Measurements from ENCODE around the gene METRNL. TPM values are rescaled to one million over a fixed set of nuclear protein-coding genes. Genes with fewer than 3 reads are reported as not detected.

The METRNL gene
- total RNA-seq, 2 donors from 2014 or later: 9.1 to 32.4 TPM

GRCh38 chr17:83071365-83071764, 8.0 kb upstream of the METRNL start:
- H3K27ac Mint-ChIP-seq: no peak overlapping the region
- DNase-seq (ENCODE audit: low spot score in 2 of 2): no peak
- no peaks in the 10 kb centered on the region for H3K36me3 Mint-ChIP-seq
- H3K9me3 Mint-ChIP-seq: no peaks in the 10 kb centered on the region
- ATAC-seq: no peak

DNA sequence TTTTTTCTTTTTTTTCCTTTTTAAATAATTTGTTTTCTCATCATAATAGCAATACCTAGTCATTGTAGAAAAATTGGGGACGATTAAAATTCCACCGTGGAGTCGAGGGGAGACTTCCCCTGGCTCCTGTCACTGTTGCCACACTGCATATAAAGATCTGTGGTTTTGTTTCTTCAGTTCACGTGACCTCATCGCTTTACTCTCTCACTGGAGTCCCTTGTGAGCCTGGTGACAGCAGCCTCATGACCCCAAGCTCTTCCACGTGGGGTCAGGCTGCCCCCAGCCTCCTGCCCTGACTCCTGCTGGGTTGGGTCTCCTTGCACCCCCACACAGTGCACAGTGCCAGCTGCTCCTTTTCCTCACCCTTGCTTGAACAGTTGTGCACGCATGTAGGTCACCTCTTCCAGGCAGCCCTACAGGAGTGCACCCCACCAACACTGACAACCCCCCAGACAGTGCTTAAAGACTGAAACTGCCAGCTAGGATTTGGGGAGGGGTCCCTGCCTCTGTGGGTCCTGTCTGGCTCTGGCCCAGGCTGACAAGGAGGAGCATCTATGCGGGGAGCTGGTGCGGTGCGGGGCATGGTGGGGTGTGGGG, 7.3 kb upstream of the METRNL start:
- Mint-ChIP-seq H3K9me3 (no peaks in the 10 kb centered on the region), H3K36me3 (no peaks in the 10 kb centered on the region), H3K27ac (no peak overlapping the region)
- DNase-seq (ENCODE audit: low spot score in 2 of 2) (no peak), ATAC-seq (peak; percentile 53 to 76)

- H3K27ac Mint-ChIP-seq: no peak overlapping the region
- no peaks in the 10 kb centered on the region for H3K36me3 Mint-ChIP-seq
- DNase-seq (ENCODE audit: low spot score in 2 of 2) (no peak), ATAC-seq (no peak)
- no peaks in the 10 kb centered on the region for H3K9me3 Mint-ChIP-seq
These were observed 6.6 kb upstream of the METRNL start for GRCh38 chr17:83072600-83073358.

- DNase-seq (ENCODE audit: low spot score in 2 of 2) (no peak), ATAC-seq (peak in 1 of 2 donors; percentile 56)
- Mint-ChIP-seq H3K27ac (no peak overlapping the region), H3K36me3 (no peaks in the 10 kb centered on the region), H3K9me3 (no peaks in the 10 kb centered on the region)
These were observed 5.9 kb upstream of the METRNL start for GRCh38 chr17:83073389-83074063.

DNA sequence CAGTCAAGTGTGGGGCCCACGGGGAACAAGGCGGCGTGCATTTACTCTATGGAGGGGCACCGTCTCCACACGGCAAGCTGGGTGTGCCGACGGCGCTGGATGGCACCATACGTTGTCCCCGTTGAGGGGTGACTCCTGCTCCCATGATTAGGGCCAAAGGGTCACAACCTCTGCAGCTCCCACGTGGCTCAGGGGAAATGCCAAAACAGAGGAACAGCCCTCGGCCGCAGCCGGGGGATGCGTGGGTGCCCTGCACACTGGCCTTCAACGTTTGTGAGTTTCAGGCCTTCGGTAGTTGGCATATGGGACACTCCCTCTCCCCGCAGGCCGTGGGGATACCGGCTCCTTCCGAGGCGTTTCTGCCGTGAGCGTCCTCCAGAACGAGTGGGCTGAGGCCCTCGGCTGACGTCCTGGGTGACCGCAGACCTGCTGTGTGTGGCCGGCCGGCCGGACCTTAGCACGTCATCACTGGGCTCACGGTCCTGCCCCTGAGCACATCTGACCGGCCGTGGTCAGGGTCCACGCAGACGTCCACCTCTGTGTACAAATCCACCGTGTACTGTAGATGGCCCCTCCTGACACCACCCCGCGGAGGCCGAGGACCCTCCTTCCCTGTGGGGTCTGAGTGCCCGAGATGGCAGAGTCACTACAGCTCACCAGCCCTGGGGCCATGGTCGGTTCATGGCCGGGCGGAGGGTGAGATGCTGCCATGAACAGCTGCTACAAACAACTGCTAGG, 4.8 kb upstream of the METRNL start:
- no peak overlapping the region for H3K27ac Mint-ChIP-seq
- DNase-seq (ENCODE audit: low spot score in 2 of 2) (no peak), ATAC-seq (no peak)
- H3K36me3 Mint-ChIP-seq: no peaks in the 10 kb centered on the region
- H3K9me3 Mint-ChIP-seq: no peaks in the 10 kb centered on the region

DNA sequence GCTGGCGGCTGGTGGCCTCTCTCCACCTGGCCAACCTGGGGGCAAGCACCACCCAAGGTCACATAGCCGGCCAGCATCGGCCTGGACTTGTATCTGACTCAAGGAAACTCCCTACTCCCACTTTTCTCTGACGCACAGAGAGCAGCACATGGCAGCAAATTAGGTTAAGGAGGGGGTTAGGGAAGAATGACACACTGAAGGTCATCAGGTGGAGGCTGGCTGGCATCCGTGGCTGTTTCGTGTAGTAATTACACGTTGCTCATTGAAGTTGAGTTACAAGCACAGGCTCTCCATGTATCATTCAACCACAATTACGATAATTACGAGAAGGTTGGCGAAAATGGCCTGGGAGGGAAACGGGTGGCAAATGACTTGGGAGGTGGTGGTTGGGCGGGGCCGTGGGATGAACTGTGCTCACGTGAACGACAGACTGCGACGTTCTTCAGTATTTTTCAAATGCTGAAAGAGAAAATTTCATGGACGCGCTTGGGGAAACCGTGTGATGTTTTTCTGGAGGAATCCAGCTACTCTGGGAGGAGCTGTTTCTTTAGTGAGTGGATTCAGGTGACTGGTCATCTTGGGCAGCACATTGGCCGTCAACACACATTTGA, 4.0 kb upstream of the METRNL start:
- DNase-seq (ENCODE audit: low spot score in 2 of 2) (no peak), ATAC-seq (no peak)
- Mint-ChIP-seq H3K27ac (no peak overlapping the region), H3K36me3 (no peaks in the 10 kb centered on the region), H3K9me3 (no peaks in the 10 kb centered on the region)

DNA sequence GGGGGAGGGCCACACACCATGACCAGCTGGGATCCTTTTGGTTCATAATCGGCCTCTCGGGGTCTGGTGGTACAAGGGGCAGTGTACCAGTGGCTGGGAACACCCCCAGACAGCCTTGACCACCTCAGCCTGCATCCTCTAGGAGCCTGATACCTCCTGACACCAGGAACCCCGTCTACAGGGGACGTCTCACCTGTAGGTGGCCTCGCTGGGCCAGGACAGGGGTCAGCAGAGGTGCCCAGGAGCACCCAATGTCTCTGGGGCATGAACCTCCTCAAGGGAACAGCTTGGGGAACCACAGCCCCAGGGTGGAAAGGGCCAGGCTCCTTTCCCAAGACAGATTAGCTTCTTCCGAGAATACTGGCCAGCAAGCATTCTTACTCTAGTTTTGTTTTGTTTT, 2.5 kb upstream of the METRNL start:
- Mint-ChIP-seq H3K27ac (no peak overlapping the region), H3K36me3 (no peaks in the 10 kb centered on the region), H3K9me3 (no peaks in the 10 kb centered on the region)
- no peak for DNase-seq (ENCODE audit: low spot score in 2 of 2)
- ATAC-seq: no peak

DNA sequence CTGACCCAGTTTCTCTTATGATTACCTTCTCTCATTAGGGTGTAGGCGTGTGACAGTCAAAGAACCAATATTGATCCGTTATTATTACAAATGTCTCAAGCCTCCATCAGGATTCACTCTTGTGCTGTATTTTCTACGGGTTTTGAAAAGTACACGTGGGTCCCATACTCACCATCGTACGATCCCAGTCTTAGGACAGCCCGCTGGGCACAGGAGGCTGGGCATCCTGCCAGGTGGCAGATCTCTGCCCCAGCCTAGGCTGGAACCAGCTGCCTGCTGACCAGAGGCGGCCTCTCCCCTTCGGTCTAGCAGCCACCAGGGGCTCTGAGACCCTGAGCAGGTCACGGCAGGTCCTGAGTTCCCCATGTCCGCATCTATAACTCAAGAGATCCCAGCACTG, 2.0 kb upstream of the METRNL start:
- H3K36me3 Mint-ChIP-seq: no peaks in the 10 kb centered on the region
- ATAC-seq (no peak), DNase-seq (ENCODE audit: low spot score in 2 of 2) (no peak)
- H3K27ac Mint-ChIP-seq: no peak overlapping the region
- H3K9me3 Mint-ChIP-seq: no peaks in the 10 kb centered on the region

- Mint-ChIP-seq H3K9me3 (no peaks in the 10 kb centered on the region), H3K36me3 (no peaks in the 10 kb centered on the region), H3K27ac (no peak overlapping the region)
- ATAC-seq: no peak
- DNase-seq (ENCODE audit: low spot score in 2 of 2): no peak
These were observed 1.5 kb upstream of the METRNL start for GRCh38 chr17:83077939-83078338.

DNA sequence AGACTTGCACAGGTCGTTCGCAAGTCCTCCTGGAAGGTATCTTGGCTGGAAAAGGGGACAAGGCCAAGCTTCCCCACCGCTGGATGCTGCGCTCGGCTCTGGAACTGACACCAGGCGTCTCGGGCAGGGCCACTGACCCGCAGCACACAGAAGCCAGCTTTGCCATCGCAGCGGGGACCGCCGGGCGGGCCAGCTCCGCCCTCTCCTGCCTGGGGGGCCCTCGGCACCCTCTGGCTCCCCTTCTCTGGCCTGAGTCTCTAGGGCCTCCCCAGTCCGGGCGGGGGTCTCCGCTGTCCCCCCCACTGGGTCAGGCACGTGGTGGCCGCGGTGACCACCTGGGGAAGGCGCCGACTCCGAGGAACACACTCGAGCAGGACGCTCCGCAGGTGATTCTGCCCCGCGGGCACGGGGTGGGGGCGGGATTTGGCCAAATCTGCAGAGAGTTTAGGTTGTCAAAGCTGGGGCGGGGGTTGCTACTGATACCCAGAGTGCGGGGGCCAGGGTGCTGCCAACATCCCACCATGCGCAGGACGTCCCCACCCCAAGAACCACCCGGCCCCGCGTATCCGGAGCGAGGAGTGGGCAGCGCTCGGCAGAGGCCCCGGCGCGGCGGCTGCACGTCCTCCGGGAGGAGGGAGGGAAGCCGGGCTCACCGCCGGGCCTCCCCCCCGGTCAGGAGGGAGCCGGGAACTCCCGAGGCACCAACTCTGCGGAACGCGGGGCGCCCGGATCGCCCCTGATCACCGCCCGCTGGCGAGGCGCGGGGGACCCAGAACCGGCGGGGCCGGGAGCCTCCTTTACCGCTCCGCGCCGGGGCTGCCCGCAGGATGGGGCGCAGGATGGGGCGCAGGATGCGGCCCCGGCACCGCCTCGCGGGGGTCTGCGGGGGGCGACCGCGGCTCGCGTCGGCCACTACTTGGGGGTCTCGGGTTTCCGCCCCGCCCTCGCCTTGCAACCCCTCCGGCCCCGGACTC, 744 bp upstream of the METRNL start:
- ATAC-seq (peak in 1 of 2 donors; percentile 3), DNase-seq (ENCODE audit: low spot score in 2 of 2) (no peak)
- Mint-ChIP-seq H3K36me3 (no peaks in the 10 kb centered on the region), H3K9me3 (no peaks in the 10 kb centered on the region), H3K27ac (no peak overlapping the region)

- H3K9me3 Mint-ChIP-seq: no peaks in the 10 kb centered on the region
- ATAC-seq: peak in 1 of 2 donors; percentile 7
These were observed 563 bp downstream of the METRNL start for GRCh38 chr17:83079766-83080578.

DNA sequence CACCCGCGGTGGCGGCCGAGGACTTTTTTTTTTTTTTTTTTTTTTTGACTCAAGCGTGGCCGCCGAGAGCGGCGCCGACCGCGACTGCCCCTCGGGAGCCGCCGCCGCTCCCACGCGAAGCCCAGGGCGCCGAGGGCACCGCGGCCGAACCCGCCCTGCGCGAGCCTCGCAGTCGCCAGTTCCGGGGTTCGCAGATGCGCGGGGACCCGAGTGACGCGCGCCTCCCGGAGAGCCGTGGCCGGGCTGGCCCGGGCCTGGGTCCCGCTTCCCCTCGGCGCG, 1.1 kb downstream of the METRNL start:
- Mint-ChIP-seq H3K36me3 (no peaks in the 10 kb centered on the region), H3K9me3 (no peaks in the 10 kb centered on the region), H3K27ac (no peak overlapping the region)
- DNase-seq (ENCODE audit: low spot score in 2 of 2) (no peak), ATAC-seq (peak in 1 of 2 donors; percentile 13)

More at GRCh38 chr17:83079766-83080578, 563 bp downstream of the METRNL start:
- DNase-seq (ENCODE audit: low spot score in 2 of 2): no peak
- Mint-ChIP-seq H3K27ac (no peak overlapping the region), H3K36me3 (no peaks in the 10 kb centered on the region)

DNA sequence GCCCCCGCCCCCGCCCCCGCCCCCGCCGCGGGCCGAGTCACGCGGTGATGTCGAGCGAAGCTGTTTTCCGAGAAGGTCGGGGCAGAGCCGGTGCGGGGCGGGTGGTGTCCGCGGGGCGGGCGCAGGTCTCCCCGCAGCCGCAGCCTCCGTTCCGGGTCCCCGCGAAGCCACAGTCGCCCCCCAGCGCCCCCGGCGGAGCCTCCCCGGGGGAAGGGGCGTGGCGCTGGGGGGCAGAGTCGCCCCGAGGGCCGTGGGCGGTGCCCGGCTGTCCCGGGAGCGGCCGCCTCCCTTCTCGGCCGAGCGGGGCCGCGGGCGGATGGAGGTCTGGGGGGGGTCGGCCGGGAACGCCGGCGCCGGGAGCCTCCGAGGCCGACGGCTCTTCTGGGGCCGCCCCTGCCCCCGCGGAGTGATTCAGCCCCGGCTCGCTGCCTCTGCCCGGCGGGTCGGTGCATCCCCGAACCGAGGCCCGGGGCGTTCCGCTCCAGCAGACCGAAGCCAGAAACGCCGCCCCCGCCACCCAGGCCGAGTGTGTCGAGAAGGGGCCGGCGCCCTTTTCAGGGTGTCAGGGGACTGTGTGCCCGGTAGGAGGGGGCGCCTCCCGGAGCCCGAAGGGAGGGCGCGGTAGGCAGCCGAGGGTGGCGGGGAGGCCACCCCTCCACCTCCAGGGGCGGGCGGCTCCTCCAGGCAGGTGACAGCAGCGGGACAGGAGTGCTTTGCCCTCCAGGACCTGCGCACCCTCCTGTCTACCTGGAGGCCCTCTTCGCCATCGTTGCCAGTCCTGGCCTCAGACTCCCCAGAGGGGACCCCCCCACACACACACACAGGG, 1.7 kb downstream of the METRNL start:
- Mint-ChIP-seq H3K36me3 (no peaks in the 10 kb centered on the region), H3K9me3 (no peaks in the 10 kb centered on the region), H3K27ac (no peak overlapping the region)
- DNase-seq (ENCODE audit: low spot score in 2 of 2) (peak in 1 of 2 donors; percentile 81), ATAC-seq (peak in 1 of 2 donors; percentile 39)

- ATAC-seq (peak in 1 of 2 donors; percentile 4), DNase-seq (ENCODE audit: low spot score in 2 of 2) (no peak)
- H3K36me3 Mint-ChIP-seq: no peaks in the 10 kb centered on the region
- no peaks in the 10 kb centered on the region for H3K9me3 Mint-ChIP-seq
- H3K27ac Mint-ChIP-seq: no peak overlapping the region
These were observed 2.3 kb downstream of the METRNL start for GRCh38 chr17:83081684-83082201.

Data from activated naive CD4-positive, alpha-beta T cell treated with anti-CD3 and anti-CD28 coated beads, Interleukin-2, amount 50 U/mL, for 72 hours (primary cell).